ENCODE data around the gene FIGLA. TPM values are rescaled to one million over a fixed set of nuclear protein-coding genes. Genes with fewer than 3 reads are reported as not detected.

The FIGLA gene, protein sequence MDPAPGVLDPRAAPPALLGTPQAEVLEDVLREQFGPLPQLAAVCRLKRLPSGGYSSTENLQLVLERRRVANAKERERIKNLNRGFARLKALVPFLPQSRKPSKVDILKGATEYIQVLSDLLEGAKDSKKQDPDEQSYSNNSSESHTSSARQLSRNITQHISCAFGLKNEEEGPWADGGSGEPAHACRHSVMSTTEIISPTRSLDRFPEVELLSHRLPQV
- total RNA-seq: not detected

DNA sequence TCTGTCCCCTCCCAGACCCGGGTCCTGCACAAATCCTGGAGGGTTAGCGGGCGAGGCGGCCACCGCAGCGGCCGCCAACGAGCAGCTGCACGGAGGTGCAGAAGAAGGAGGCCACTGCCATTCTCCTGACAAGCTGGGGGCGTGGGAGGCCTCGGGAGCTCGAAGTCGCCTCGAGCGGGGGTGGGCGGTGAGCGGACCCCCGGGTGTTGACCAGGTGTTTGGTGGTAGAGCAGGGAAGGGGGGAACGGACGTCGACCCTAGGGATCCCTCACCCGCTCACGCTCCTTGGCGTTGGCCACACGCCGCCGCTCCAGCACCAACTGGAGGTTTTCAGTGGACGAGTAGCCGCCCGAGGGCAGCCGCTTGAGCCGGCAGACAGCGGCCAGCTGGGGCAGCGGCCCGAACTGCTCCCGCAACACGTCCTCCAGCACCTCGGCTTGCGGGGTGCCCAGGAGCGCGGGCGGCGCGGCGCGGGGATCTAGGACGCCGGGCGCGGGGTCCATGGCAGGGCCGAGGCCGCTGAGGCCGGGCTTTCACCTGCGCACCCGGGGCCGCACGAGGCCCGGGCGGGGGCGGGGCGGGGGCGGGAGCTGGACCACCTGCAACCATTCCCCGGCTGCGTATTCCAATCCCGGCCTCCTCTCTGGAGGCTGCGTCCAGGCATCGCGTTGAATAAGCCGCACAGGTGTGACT lies at the start of gene FIGLA:
FIGLA (minus strand) TSS at position 508 of the 693 bp plus-strand sequence; CDS start at position 503, 5 bp downstream.
- TF ChIP-seq, protein P1, sequence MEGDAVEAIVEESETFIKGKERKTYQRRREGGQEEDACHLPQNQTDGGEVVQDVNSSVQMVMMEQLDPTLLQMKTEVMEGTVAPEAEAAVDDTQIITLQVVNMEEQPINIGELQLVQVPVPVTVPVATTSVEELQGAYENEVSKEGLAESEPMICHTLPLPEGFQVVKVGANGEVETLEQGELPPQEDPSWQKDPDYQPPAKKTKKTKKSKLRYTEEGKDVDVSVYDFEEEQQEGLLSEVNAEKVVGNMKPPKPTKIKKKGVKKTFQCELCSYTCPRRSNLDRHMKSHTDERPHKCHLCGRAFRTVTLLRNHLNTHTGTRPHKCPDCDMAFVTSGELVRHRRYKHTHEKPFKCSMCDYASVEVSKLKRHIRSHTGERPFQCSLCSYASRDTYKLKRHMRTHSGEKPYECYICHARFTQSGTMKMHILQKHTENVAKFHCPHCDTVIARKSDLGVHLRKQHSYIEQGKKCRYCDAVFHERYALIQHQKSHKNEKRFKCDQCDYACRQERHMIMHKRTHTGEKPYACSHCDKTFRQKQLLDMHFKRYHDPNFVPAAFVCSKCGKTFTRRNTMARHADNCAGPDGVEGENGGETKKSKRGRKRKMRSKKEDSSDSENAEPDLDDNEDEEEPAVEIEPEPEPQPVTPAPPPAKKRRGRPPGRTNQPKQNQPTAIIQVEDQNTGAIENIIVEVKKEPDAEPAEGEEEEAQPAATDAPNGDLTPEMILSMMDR (IDR thresholded peaks at IDR 0.05): no peak
- TF ChIP-seq POLR2A (IDR thresholded peaks at IDR 0.05): no peak
- peak within 1 kb of the TSS in 1 of 3 donors; percentile 19 for H3K4me3 ChIP-seq (replicated peaks in 1 of 3)
- intact Hi-C loops (cut with DNase I): no loop called here
- no peak within 1 kb of the TSS for H3K27ac ChIP-seq
- peaks cover 7 to 10% of the 10 kb centered on the region in 2 donors for H3K4me1 ChIP-seq
- H3K9me3 ChIP-seq: no peaks in the 10 kb centered on the region
- peaks cover 9% of the 10 kb centered on the region for H3K27me3 ChIP-seq
- 3 to 5% methylated on average over 12 to 21 of the region's 69 CpGs for WGBS, 2 donors
- peak in 1 of 2 donors; percentile 3 for DNase-seq
- no peaks in the 10 kb centered on the region for H3K36me3 ChIP-seq

DNA sequence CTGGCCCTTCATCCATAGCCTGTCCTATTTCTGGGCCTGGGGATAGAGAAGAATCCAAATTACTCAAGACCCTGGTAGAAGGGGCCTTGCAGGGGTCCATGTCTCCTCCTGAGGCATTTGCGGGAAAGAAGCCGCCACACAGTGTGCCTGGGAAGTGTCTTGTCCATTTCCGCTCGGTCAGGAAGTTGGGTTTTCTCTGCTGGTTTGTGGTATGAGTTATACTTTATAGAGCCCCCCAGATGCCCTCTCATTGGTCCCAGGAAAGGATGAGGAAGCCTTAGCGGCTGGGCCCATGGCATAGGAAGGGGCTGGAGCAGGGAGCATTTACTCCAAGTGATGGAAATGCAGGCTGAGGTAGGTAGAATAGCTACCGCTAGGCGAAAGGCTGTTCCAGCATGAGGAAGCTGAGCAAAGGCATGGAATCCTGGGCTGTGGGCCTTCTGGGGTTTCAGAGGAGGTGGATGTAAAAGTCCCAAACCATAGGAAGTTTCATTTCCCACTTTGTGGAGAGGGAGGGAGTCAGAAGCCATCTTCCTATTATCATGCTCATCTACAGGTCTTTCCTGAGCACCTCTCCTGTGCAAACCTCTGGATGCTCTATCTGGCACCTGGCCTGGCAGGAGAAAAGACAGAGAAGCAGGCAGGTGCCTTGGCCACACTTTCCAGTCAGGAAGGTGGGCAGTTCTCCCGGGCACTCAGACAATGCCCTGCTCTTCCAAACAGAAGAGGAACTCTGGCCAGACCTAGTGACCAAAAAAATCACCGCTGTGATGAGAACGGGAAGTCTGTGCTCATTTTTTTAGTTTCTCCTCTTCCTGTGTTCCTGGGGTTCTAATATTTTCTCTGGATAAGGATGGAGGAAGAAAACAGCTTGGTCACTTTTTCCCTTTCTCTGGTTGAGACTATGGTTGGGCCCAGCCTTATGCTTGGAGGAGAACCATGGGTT lies 47.8 kb upstream of the FIGLA start:
- H3K36me3 ChIP-seq: no peaks in the 10 kb centered on the region
- WGBS, 2 donors: 86 to 88% methylated on average over 9 to 10 of the region's 10 CpGs
- DNase-seq: no peak
- TF ChIP-seq, protein P1 (IDR thresholded peaks at IDR 0.05): no peak
- TF ChIP-seq POLR2A (IDR thresholded peaks at IDR 0.05): no peak
- H3K4me3 ChIP-seq (replicated peaks in 1 of 3): no peak overlapping the region
- H3K27me3 ChIP-seq: no peaks in the 10 kb centered on the region
- no peaks in the 10 kb centered on the region for H3K4me1 ChIP-seq
- intact Hi-C loops (cut with DNase I): no loop called here
- no peaks in the 10 kb centered on the region for H3K9me3 ChIP-seq
- H3K27ac ChIP-seq: no peak overlapping the region

DNA sequence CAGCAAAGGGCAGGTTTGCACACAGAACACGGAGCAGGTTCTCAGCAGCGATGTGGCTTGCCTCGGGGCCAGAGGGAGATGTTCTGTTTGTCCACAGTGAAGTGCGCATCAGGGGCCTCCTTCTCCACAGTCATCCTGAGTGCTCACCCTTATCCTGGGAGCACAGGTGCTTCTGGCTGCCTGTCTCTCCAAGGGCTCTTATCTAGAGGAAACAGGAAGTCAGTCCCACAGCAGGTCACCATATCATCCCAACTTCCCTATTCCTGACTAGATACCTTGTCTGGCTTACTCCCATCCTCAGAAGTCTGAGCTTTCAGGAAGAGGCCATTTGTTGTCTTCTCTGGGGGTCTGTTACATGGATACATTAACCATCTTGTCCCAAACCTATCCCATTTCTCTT lies 45.2 kb upstream of the FIGLA start, which contains the start of gene CD207:
CD207 (minus strand) TSS at position 174 of the 400 bp plus-strand sequence; CDS start at position 134, 40 bp downstream.
- no peak for TF ChIP-seq POLR2A (IDR thresholded peaks at IDR 0.05)
- TF ChIP-seq, protein P1 (IDR thresholded peaks at IDR 0.05): no peak
- Histone ChIP-seq H3K4me3 (replicated peaks in 1 of 3) (no peak within 1 kb of the TSS), H3K27ac (no peak within 1 kb of the TSS), H3K9me3 (no peaks in the 10 kb centered on the region), H3K27me3 (no peaks in the 10 kb centered on the region), H3K36me3 (no peaks in the 10 kb centered on the region), H3K4me1 (no peaks in the 10 kb centered on the region)
- no peak for DNase-seq
- WGBS, 2 donors: 76% methylated on average over 4 of the region's 4 CpGs
- intact Hi-C loops (cut with DNase I): no loop called here

DNA sequence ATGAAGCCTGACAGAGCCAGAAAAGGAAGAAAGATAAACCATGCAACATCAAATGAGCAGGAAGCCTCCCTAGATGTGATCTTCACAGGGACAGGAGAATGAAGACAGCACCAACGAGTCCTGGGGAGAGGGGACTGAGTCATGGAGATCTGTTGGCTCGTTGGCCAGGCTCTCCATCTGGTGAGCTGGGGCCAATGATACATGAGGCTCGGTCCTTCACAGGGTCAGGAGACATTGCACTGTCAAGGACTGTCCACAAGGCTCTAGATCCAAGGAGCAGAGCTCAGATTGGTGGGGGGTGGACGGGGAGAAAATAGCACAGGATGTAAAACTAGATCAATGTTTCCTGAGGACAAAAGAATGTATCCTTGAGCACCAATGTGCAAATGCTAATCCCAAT lies 44.4 kb upstream of the FIGLA start:
- Histone ChIP-seq H3K4me3 (replicated peaks in 1 of 3) (no peak overlapping the region), H3K4me1 (no peaks in the 10 kb centered on the region), H3K9me3 (no peaks in the 10 kb centered on the region), H3K36me3 (no peaks in the 10 kb centered on the region), H3K27ac (no peak overlapping the region), H3K27me3 (no peaks in the 10 kb centered on the region)
- TF ChIP-seq, protein P1 (IDR thresholded peaks at IDR 0.05): no peak
- no peak for TF ChIP-seq POLR2A (IDR thresholded peaks at IDR 0.05)
- intact Hi-C loops (cut with DNase I): no loop called here
- no peak for DNase-seq
- 68 to 76% methylated on average over 4 of the region's 4 CpGs for WGBS, 2 donors

All from thyroid gland (tissue), 4 donors.